NCI-H446 treated with DMSO at 0.1 percent for 48 hours (cell line): ENCODE results near the gene SETD9.
A peak's percentile ranks its signal among the peaks of the same experiment; 100 is the strongest.

Experiments
- DNase-seq: peaks from one replicate; lab custom pipeline; 2025; lab: John Stamatoyannopoulos, UW

Gene SETD9

GRCh38 chr5:56934325-56934724 is 24.9 kb downstream of the SETD9 start:
- DNase-seq = no peak

- DNase-seq = no peak
Observed at GRCh38 chr5:56938858-56939257, 29.5 kb downstream of the SETD9 start.

DNA sequence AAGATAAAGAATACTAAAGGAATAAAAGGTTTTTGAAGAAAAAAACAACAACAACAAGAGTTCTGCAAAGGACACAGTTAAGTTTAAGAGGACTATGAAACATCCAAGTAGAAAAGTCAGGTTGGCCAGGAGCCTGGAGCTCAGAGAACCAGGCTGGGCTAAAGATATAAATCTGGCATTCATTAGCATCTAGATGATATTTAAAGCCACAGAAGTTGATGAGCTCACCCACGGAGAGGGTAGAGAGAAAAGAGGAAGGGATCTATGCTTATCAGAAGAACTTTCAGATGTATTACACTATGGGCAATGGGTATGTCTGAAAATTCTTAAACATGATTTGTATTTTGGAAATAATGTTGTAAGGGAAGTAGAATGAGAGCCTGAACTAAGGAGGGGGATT is 32.6 kb downstream of the SETD9 start:
- no peak for DNase-seq

GRCh38 chr5:56947052-56947451 is 37.7 kb downstream of the SETD9 start:
- DNase-seq = no peak

DNA sequence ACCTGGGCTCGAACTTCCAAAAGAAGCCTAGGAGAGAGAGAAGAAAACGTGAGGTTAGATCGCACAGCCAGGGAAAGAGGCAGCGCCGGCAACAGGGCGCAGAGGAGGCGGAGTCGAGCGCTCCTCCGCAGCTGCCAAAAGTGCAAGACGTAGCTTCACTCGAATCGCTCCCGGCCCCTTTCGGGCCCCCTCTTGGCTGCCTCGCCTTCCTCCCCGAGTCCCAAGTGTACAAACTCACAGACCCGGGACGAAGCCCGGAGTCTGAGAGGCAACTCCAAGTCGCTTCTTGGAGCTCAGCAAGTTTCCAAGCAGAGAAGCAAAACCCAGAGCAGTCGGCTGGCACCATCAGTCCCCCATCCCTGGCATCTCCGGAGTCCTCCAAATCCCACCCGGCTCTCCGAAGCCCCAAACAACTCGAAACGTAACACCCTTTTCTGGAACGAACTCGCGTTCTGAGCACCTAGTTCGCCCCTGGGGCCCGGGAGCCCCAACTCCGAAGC is 41.3 kb downstream of the SETD9 start:
- DNase-seq = no peak

GRCh38 chr5:56951126-56951945 is 41.9 kb downstream of the SETD9 start:
- no peak for DNase-seq

- DNase-seq = peak; percentile 55
Observed at GRCh38 chr5:56951946-56952691, 42.7 kb downstream of the SETD9 start, which contains the start of gene MIER3. Gene MIER3, minus strand, starts transcription at chr5:56952123. Its CDS starts 21 bp downstream, at chr5:56952102.

DNA sequence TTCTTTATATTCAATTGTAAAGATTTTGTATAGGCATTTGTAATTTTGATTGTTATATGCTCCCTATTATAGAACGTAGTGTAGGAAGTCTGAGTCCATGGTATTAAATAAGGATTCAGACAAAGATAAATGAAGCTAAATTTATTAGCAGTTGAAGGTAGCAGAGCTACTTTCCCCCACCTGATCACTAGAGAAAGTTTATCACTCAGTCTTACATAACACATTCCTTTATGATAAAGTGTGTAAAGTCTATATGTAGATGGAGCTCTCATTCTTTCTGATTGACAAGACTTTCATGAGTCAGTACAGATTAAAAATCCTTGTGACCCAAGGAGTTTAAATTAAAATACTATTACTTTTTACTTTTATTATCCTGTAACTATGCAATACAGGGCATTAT is 44.9 kb downstream of the SETD9 start:
- no peak for DNase-seq

GRCh38 chr5:56958595-56958994 is 49.2 kb downstream of the SETD9 start:
- DNase-seq = no peak

- DNase-seq = no peak
Observed at GRCh38 chr5:56959326-56959725, 49.9 kb downstream of the SETD9 start.

GRCh38 chr5:56961746-56962145 is 52.4 kb downstream of the SETD9 start:
- no peak for DNase-seq

GRCh38 chr5:56962286-56962685 is 52.9 kb downstream of the SETD9 start:
- no peak for DNase-seq

- DNase-seq = no peak
Observed at GRCh38 chr5:56963246-56963645, 53.9 kb downstream of the SETD9 start.

GRCh38 chr5:56964173-56964572 is 54.8 kb downstream of the SETD9 start:
- DNase-seq = no peak
